GM10248 (cell line): ENCODE results near the gene C3orf38.
A peak's percentile ranks its signal among the peaks of the same experiment; 100 is the strongest.
"Not testable (repeated sequence)": the region's sequence is repeated elsewhere in the genome, so short reads cannot be mapped to it uniquely, and the experiment has no call there.

ENCODE experiments used
- CTCF ChIA-PET: fragments of 300-600 bp; sonication (Branson Sonifier 250); formaldehyde crosslinking; extraction: SDS; loops from one replicate; lab custom pipeline; 2021; ENCODE audit warnings: antibody characterized with exemption; lab: Yijun Ruan, JAX
- POLR2A ChIA-PET: fragments of 350-650 bp; sonication (Branson Sonifier 250); formaldehyde crosslinking; extraction: SDS; loops from one replicate; lab custom pipeline; 2020; ENCODE audit warnings: antibody characterized with exemption; lab: Yijun Ruan, JAX
- DNase-seq: peaks from one replicate; pipeline ENCODE4 v3.0.0; 2012; ENCODE audit errors: extremely low spot score
- TF ChIP-seq, protein P1 (sequence below): IDR thresholded peaks from 2 replicates; pipeline ENCODE4 v1.5.1; 2012; ENCODE audit warnings: mild to moderate bottlenecking, low read depth; ENCODE audit errors: extremely low read depth, missing control alignments, control extremely low read depth

C3orf38 gene

GRCh38 chr3:88167704-88168103 lies 17.9 kb downstream of the C3orf38 start:
- no peak for DNase-seq
- ChIA-PET CTCF (interaction anchor here (1.0 to 1.7 kb wide), 2 partner anchors 10 to 12 kb away, joined by 3 to 4 read pairs; no protein-coding TSS in a partner anchor), POLR2A (no interaction called here)
- TF ChIP-seq, protein P1, sequence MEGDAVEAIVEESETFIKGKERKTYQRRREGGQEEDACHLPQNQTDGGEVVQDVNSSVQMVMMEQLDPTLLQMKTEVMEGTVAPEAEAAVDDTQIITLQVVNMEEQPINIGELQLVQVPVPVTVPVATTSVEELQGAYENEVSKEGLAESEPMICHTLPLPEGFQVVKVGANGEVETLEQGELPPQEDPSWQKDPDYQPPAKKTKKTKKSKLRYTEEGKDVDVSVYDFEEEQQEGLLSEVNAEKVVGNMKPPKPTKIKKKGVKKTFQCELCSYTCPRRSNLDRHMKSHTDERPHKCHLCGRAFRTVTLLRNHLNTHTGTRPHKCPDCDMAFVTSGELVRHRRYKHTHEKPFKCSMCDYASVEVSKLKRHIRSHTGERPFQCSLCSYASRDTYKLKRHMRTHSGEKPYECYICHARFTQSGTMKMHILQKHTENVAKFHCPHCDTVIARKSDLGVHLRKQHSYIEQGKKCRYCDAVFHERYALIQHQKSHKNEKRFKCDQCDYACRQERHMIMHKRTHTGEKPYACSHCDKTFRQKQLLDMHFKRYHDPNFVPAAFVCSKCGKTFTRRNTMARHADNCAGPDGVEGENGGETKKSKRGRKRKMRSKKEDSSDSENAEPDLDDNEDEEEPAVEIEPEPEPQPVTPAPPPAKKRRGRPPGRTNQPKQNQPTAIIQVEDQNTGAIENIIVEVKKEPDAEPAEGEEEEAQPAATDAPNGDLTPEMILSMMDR = no peak

DNA sequence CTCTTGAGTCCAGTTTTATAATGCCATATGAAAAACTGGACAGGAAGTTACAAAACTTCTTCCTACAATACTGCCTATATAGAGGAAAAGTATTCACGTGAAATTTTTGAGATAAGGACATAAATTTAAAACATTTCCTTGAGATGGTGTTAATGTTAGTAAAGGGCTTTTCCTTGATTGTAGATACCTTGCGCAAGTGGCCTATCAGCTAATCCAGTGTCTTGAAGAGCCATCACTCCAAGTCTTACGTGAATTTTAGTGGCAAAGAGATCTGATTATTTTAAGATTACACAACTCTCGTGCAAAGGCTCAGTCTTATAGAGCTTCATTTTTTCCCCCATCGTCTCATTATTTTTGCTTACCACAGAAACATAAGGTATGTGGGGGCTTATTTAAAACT lies 18.4 kb downstream of the C3orf38 start:
- no peak for DNase-seq
- ChIA-PET CTCF (interaction anchor here (1.0 to 1.7 kb wide), 2 partner anchors 10 to 12 kb away, joined by 3 to 4 read pairs; no protein-coding TSS in a partner anchor), POLR2A (no interaction called here)
- TF ChIP-seq, protein P1 = no peak

DNA sequence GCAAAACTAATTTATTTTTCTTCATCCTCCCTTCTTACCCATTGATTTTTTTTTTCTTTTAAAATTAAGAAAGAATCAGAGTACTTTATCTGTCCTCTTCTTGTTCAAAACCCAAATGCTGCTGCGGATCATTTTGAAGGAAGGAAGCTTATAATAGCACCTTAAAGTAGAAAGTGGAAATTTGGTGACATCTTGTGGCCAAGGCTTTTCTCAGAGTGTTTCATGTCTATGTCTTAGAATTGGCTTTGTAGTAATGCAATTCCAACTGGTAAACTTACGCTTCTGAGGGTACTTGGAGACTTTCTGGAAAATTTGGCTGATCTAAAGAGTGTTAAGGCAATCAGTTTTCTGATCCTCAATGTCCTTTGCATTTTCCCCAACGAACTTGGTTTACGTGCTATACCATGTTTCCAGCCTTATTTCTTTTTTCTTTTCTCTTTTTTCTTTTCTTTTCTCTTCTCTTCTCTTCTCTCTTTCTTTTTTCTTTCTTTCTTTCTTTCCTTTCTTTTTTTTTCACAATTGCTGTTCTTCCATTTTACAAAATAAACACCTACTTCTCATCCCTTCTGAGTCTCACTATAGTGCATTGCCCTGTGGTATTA lies 30.7 kb downstream of the C3orf38 start:
- ChIA-PET CTCF (interaction anchor here (1.0 to 2.3 kb wide), 6 partner anchors 9 to 830 kb away, joined by 3 to 7 read pairs (median 4); no protein-coding TSS in a partner anchor), POLR2A (no interaction called here)
- TF ChIP-seq, protein P1 = peak; percentile 50
- DNase-seq = peak; percentile 41

GRCh38 chr3:88182165-88182918 lies 32.6 kb downstream of the C3orf38 start:
- CTCF ChIA-PET, POLR2A ChIA-PET, DNase-seq: not testable (repeated sequence)

DNA sequence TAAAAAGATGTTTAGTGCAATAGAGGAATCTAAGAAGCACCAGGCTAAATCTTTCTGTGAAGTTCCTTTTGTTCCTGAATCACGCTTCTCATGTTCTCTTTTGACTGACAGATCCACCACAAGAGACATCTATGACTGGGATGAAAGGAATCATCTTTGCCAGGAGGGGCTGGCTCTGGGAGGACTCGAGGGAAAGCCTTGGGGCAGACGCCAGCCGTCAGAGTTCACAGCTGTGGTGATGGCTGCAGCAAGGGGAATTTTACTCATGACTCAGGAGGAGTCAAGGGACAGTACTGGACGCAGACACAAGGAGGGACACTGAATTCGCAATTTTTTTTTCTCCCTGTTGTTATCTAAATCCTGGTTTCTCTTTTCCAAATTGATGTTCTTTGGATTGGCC lies 38.7 kb downstream of the C3orf38 start:
- no peak for DNase-seq
- TF ChIP-seq, protein P1 = no peak
- ChIA-PET CTCF (interaction anchor here (1.5 to 1.7 kb wide), 2 partner anchors 10 to 13 kb away, joined by 3 to 6 read pairs; no protein-coding TSS in a partner anchor), POLR2A (no interaction called here)

GRCh38 chr3:88189361-88189810 lies 39.6 kb downstream of the C3orf38 start:
- TF ChIP-seq, protein P1 = no peak
- ChIA-PET POLR2A (no interaction called here), CTCF (interaction anchor here (0.6 to 2.2 kb wide), 5 partner anchors 9 to 153 kb away, joined by 3 to 7 read pairs (median 4); no protein-coding TSS in a partner anchor)
- peak; percentile 24 for DNase-seq

- CTCF ChIA-PET = interaction anchor here (1.2 kb wide), 1 partner anchor 9 kb away, joined by 4 read pairs; no protein-coding TSS in a partner anchor
- TF ChIP-seq, protein P1 = no peak
- POLR2A ChIA-PET = no interaction called here
- DNase-seq = no peak
Observed at GRCh38 chr3:88191872-88192409, 42.2 kb downstream of the C3orf38 start.
